Omental fat pad (tissue), 4 donors: ENCODE results near the gene LRR1. TPM values are rescaled to one million over a fixed set of nuclear protein-coding genes. Genes with fewer than 3 reads are reported as not detected.

Experiments used
- ATAC-seq: fragments of 150-250 bp; one replicate; pipeline ENCODE4 v1.9.1; 2016; ENCODE audit warnings: mild to moderate bottlenecking, moderate library complexity; ENCODE audit not compliant: low FRiP score
- DNase-seq: peaks from one replicate; pipeline ENCODE4 v3.0.0-alpha.2; 2019; ENCODE audit warnings: low spot score
- CTCF ChIP-seq, 3 donors: fragments of 450-650 bp; IDR thresholded peaks; one replicate each; pipeline ENCODE4 v1.5.1; 2016 to 2017; ENCODE audit warnings: antibody characterized with exemption in 3 of 3, mild to moderate bottlenecking in 3 of 3, moderate library complexity in 2 of 3
- total RNA-seq, 4 donors: library from RNA; depleted of rRNA; stranded (reverse); fragments of >200 nt; gene quantifications; one replicate each; pipeline ENCODE4 v1.1.0, GENCODE V29; 2016

The LRR1 gene
- total RNA-seq, 4 donors from 2014 or later = 5.0 to 15.6 (median 8.1) TPM

DNA sequence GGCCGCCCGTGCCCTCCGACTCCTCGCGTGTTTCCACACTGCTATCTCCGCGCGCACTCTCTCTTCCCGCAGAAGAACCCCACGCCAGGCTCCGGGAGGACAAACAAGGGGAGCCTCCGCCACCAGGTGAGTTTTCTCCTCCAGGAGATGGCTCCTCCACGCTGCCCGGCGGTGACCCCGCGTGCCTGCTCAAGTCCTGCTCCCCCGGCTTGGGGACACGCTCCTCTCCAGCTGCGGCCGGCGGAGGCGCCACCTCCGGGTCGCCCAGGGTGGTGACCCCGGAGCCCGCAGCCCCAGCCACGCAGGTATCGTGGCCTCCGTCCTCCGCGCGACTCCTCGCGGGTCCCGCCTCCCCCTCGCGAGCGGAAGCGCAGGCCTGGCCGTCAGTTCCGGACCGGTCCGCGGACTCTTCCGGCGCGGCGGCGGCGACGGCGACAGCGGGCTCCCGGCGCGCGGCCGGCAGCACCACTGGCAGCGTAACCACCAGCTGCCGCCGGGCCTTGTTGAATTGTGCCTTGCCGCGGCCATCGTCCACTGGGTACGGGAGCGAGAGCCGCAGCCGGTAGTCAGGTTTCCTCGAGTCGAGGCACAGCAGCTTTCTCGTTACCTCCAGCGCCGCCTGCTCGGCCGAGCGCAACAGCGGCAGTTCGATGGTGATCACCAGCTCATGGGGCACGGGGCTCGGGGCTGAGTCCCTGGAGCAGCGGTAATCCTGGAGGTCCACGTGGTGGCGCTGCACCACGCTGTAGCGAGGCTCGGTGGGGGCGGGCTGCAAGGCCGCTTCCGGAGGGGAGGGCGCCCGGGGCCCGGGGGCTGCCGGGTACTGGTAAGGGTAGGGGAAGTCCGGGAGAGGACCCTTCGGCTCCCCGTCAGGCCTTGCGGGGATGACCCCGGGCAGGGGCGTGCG, 35.2 kb downstream of the LRR1 start:
- TF ChIP-seq CTCF (IDR thresholded peaks at IDR 0.05) = peak in 1 of 3 donors; percentile 65
- ATAC-seq (peak; percentile 97), DNase-seq (peak; percentile 69)

DNA sequence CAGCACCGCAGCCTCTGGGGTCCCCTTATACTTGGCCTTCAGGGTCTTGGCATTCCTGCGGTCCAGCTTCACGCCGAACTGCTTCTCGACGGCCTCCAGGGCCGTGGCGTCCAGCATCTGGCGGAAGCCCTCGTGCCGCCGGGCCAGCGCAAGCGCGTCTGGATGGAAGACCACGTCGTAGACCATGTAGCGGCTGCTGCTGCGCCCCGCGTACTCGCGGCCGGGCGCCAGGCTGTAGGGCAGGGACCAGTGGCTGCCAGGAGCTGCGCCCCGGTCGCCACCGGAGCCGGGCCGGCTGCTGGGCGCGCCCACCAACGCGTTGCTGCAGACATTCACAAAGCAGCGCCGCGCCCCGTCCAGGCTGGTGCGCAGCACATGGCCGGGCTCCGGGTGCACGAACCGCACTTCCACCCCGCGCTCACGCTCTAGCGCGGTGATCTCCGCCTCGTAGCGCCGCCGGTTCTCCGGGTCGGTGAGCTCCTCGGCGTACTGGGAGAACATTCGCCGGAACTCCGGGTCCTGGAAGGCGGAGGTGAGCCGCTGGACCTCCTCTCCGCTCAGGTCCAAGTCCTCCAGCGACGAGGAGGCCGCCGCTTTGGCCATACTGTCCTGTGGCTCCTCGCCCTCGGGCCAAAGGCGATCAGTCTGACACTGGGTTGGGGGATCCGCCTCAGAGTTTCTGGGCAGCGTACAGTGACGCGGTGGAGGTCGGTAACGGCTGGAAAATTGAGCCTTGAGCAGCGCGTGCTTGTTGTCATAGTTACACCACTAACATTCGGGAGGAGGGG, 36.0 kb downstream of the LRR1 start, which contains the start of gene DNAAF2:
Gene DNAAF2 (minus strand): TSS at position 698 of the 788 bp plus-strand sequence. CDS start 95 bp downstream, at position 603.
- peak; percentile 74 for ATAC-seq
- peak; percentile 48 for DNase-seq
- TF ChIP-seq CTCF (IDR thresholded peaks at IDR 0.05) = no peak

- ATAC-seq = no peak
- TF ChIP-seq CTCF (IDR thresholded peaks at IDR 0.05) = no peak
- DNase-seq = no peak
Measured at GRCh38 chr14:49636866-49637265, 38.1 kb downstream of the LRR1 start.

- no peak for ATAC-seq
- DNase-seq = no peak
- TF ChIP-seq CTCF (IDR thresholded peaks at IDR 0.05) = no peak
Measured at GRCh38 chr14:49637534-49638078, 38.9 kb downstream of the LRR1 start.

- no peak for ATAC-seq
- TF ChIP-seq CTCF (IDR thresholded peaks at IDR 0.05) = no peak
- DNase-seq = no peak
Measured at GRCh38 chr14:49640540-49641417, 42.0 kb downstream of the LRR1 start.

DNA sequence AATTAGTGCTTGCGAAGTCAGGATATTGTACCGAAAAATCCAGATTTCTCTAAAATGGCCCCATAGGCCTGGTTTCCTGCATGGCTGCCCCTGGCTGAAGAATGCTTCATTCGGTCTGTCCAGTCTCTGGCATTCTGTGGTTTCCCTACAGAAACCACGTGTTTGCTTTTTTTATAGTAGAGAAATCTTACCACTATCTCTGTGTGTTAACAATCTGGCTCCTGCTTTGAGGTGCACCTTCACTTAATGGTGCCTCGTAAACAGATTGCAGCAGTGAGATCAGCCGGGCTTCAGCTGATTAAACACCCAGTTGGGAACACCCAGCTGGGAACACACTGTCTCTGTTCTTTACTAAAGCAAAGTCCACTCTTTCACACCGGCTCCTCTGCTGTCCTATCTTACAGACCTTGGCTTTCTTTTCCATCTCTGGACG, 43.0 kb downstream of the LRR1 start:
- no peak for TF ChIP-seq CTCF (IDR thresholded peaks at IDR 0.05)
- DNase-seq (no peak), ATAC-seq (no peak)
